ENCODE measurements around the gene FOSL1. TPM values are rescaled to one million over a fixed set of nuclear protein-coding genes. Genes with fewer than 3 reads are reported as not detected.
"Not testable (repeated sequence)": the region's sequence is repeated elsewhere in the genome, so short reads cannot be mapped to it uniquely, and the experiment has no call there.

Gene FOSL1
- total RNA-seq, 4 donors from 2014 or later: 3.2 to 47.2 (median 8.7) TPM; not detected in 1

- peaks cover 43 to 58% (median 55%) of the 10 kb centered on the region in 4 donors for H3K4me1 ChIP-seq
- no peaks in the 10 kb centered on the region for H3K9me3 ChIP-seq
- no peaks in the 10 kb centered on the region for H3K27me3 ChIP-seq
- peak overlapping the region; percentile 96 to 100 (median 98) for H3K27ac ChIP-seq (replicated peaks in 1 of 4)
- no peak for TF ChIP-seq POLR2A (IDR thresholded peaks at IDR 0.05; ENCODE audit: low read depth)
- TF ChIP-seq POLR2AphosphoS5 (IDR thresholded peaks at IDR 0.05): no peak
- no peak for TF ChIP-seq EP300 (IDR thresholded peaks at IDR 0.05)
- no peak for TF ChIP-seq CTCF (IDR thresholded peaks at IDR 0.05)
- no peaks in the 10 kb centered on the region for H3K36me3 ChIP-seq
- no peak for DNase-seq (ENCODE audit: extremely low spot score)
- H3K4me3 ChIP-seq: peak overlapping the region in 3 of 4 donors; percentile 30 to 84 (median 84)
- intact Hi-C loops (cut with DNase I): no loop called here
- 72% methylated on average over 10 of the region's 10 CpGs for WGBS
These were observed 7.4 kb downstream of the FOSL1 start for GRCh38 chr11:65892661-65893317.

GRCh38 chr11:65892137-65892540 lies 8.0 kb downstream of the FOSL1 start:
- H3K27me3 ChIP-seq; H3K9me3 ChIP-seq; H3K36me3 ChIP-seq; DNase-seq (ENCODE audit: extremely low spot score); intact Hi-C loops (cut with DNase I): not testable (repeated sequence)
- Histone ChIP-seq H3K4me3 (peak overlapping the region; percentile 71 to 84 (median 82)), H3K27ac (replicated peaks in 1 of 4) (peak overlapping the region; percentile 96 to 100 (median 98)), H3K4me1 (peaks cover 49 to 65% (median 62%) of the 10 kb centered on the region in 4 donors)
- WGBS: 36% methylated on average over 4 of the region's 5 CpGs

GRCh38 chr11:65891219-65892136 lies 8.7 kb downstream of the FOSL1 start:
- intact Hi-C loops (cut with DNase I): no loop called here
- H3K36me3 ChIP-seq: peaks cover 0 to 6% (median 2%) of the 10 kb centered on the region in 4 donors
- 9% methylated on average over 33 of the region's 57 CpGs for WGBS
- TF ChIP-seq POLR2AphosphoS5 (IDR thresholded peaks at IDR 0.05): peak; percentile 71 to 75
- TF ChIP-seq EP300 (IDR thresholded peaks at IDR 0.05): no peak
- peak; percentile 20 to 38 (median 35) for TF ChIP-seq CTCF (IDR thresholded peaks at IDR 0.05)
- H3K27ac ChIP-seq (replicated peaks in 1 of 4): peak overlapping the region; percentile 96 to 100 (median 98)
- no peaks in the 10 kb centered on the region for H3K9me3 ChIP-seq
- no peak for DNase-seq (ENCODE audit: extremely low spot score)
- peak overlapping the region; percentile 71 to 84 (median 82) for H3K4me3 ChIP-seq
- H3K4me1 ChIP-seq: peaks cover 52 to 72% (median 67%) of the 10 kb centered on the region in 4 donors
- H3K27me3 ChIP-seq: no peaks in the 10 kb centered on the region

GRCh38 chr11:65890324-65891218 lies 9.6 kb downstream of the FOSL1 start, which contains the start of gene CCDC85B:
CCDC85B (plus strand) TSS chr11:65890673; CDS start chr11:65890784, 111 bp downstream.
- TF ChIP-seq EP300 (IDR thresholded peaks at IDR 0.05) (no peak), POLR2A (IDR thresholded peaks at IDR 0.05; ENCODE audit: low read depth) (peak; percentile 87), CTCF (IDR thresholded peaks at IDR 0.05) (peak in 2 of 3 experiments; percentile 9 to 22), POLR2AphosphoS5 (IDR thresholded peaks at IDR 0.05) (peak; percentile 94 to 99)
- H3K36me3 ChIP-seq: peaks cover 0 to 15% (median 8%) of the 10 kb centered on the region in 4 donors
- H3K27ac ChIP-seq (replicated peaks in 1 of 4): peak within 1 kb of the TSS; percentile 96 to 100 (median 98)
- H3K4me3 ChIP-seq: peak within 1 kb of the TSS; percentile 71 to 84 (median 82)
- H3K27me3 ChIP-seq: no peaks in the 10 kb centered on the region
- H3K4me1 ChIP-seq: peaks cover 52 to 76% (median 69%) of the 10 kb centered on the region in 4 donors
- 0% methylated on average over 8 of the region's 94 CpGs for WGBS
- H3K9me3 ChIP-seq: no peaks in the 10 kb centered on the region
- intact Hi-C loops (cut with DNase I): no loop called here
- DNase-seq (ENCODE audit: extremely low spot score): peak; percentile 100
